Daoy (cell line): ENCODE results near the gene JPT1. TPM values are rescaled to one million over a fixed set of nuclear protein-coding genes. Genes with fewer than 3 reads are reported as not detected.
"Not testable (repeated sequence)": the region's sequence is repeated elsewhere in the genome, so short reads cannot be mapped to it uniquely, and the experiment has no call there.

Experiments
- DNase-seq: peaks from one replicate; pipeline ENCODE4 v3.0.0-alpha.2; 2015; ENCODE audit warnings: low read depth
- total RNA-seq: library from RNA; depleted of rRNA; stranded (reverse); fragments of >200 nt; shearing (Covaris generic); gene quantifications from 2 replicates; pipeline ENCODE4 v1.2.3, GENCODE V29; 2014; rRNA removed

JPT1 gene, protein sequence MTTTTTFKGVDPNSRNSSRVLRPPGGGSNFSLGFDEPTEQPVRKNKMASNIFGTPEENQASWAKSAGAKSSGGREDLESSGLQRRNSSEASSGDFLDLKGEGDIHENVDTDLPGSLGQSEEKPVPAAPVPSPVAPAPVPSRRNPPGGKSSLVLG
- 423 and 641 TPM in 2 replicates for total RNA-seq

DNA sequence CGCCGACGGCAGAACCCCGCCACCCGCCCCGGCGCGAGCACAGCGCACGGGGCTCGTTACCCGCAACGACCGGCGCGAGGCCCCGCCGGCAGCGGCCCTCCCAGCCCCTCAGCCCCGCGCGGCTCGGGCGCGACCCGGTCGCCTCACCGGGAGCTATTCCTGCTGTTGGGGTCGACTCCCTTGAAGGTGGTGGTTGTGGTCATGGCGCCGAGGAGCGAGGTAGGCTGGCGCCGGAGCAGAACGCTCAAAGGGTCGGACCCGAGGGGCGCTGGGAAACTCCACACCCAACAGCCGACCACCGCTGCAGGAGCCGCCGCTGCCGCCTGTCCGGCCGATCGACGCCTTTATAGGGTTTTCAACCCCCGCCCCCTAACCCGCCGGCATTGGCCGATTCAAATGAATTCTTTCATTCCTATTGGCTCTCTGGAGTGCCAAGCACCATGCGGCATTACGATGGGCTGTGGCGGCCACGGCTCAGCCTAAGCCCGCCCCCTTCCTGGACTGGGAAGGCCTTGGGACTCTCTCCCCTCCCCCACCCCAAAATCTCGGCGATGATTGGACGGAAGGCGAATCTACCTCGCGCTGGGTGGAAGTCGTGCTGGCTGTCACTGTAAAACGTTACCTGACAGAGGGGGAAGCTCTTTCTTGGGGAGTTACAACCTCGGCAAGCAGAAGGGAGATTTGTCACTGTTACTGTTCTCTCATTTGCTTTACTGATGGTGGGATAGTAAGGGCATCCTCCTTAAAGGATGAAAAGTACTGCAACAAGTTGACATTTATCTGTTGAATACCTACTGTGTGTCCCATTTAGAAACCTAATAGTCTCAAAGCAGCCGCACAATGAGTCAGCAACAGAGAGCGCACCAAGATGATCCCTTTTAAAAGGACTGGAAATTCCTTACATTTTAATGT lies at the start of gene JPT1:
JPT1 (minus strand) TSS at position 318 of the 912 bp plus-strand sequence; CDS start at position 203, 115 bp downstream.
- DNase-seq: peak; percentile 99

DNA sequence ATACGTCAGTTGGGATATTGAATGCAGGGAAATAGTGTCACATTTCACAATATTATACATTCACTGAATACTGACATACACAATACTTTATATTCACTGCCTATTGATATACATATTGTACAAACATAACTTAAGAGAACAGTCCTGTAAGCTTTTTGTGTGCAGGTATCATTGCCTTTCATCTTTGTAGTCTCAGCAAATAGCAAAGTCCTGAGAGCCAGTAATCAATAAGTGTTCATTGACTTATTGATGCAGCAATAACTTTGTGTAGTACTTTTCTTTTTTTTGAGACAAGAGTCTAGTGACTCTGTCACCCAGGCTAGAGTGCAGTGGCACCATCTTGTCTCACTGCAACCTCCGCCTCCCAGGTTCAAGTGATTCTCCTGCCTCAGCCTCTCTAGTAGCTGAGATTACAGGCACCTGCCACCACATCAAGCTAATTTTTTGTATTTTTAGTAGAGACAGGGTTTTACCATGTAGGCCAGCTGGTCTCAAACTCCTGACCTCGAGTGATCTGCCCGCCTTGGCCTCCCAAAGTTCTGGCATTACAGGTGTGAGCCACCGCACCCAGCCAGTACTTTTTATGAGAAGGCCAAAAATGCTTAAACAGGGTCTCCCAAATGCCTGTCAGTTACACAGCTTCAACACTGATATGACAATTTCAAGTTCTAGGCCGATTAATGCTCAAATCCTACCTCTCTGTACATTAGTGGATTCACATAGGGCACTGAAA lies 45.7 kb upstream of the JPT1 start:
- DNase-seq: no peak

DNA sequence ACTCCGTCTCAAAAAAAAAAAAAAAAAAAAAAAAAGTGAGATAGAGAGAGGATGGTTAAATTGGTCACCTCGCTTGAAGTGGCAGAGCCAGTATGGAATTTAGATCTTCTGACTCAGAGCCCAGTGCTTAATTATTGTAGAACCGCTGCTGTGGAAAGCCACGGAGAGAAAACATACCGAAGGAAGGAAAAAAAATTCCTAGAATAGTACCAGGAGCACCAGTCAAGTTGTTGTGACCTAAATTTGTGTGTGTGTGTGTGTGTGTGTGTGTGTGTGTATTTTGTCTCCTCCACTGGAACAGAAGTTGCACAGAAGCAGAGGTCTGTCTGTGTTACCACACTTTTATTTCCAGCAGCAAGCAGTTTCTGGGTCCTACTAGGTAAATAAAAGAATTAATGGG lies 40.6 kb upstream of the JPT1 start:
- peak; percentile 25 for DNase-seq

DNA sequence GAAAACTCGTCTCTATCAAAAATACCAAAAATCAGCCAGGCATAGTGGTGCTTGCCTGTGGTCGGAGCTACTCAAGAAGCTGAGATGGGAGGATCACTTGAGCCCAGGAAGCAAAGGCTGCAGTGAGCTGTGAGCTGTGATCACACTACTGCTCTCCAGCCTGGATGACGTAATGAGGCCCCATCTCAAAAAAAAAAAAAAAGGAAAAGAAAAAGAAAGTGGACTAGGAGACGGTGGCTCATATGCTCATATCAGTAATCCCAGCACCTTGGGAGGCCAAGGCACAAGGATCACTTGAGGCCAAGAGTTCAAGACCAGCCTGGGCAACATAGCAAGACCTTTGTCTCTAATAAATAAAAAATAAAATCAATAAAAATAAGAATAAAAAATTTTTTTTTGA lies 37.3 kb upstream of the JPT1 start:
- DNase-seq: peak; percentile 37

DNA sequence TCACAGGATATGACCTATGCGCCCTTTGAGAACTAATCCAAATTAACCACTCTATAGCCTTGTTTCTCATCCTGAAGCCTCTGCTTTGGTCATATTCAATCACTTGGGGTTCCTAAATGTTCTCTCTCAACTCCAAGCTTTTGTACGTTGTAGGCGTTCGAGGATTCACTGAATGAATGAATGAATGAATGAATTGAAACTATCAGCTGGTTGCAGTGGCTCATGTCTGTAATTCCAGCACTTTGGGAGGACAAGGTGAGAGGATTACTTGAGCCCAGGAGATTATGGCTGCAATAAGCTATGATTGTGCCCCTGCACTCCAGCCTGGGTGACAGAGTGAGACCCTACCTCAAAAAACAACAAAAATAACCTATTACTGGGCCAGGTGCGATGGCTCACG lies 34.3 kb upstream of the JPT1 start:
- DNase-seq: no peak

DNA sequence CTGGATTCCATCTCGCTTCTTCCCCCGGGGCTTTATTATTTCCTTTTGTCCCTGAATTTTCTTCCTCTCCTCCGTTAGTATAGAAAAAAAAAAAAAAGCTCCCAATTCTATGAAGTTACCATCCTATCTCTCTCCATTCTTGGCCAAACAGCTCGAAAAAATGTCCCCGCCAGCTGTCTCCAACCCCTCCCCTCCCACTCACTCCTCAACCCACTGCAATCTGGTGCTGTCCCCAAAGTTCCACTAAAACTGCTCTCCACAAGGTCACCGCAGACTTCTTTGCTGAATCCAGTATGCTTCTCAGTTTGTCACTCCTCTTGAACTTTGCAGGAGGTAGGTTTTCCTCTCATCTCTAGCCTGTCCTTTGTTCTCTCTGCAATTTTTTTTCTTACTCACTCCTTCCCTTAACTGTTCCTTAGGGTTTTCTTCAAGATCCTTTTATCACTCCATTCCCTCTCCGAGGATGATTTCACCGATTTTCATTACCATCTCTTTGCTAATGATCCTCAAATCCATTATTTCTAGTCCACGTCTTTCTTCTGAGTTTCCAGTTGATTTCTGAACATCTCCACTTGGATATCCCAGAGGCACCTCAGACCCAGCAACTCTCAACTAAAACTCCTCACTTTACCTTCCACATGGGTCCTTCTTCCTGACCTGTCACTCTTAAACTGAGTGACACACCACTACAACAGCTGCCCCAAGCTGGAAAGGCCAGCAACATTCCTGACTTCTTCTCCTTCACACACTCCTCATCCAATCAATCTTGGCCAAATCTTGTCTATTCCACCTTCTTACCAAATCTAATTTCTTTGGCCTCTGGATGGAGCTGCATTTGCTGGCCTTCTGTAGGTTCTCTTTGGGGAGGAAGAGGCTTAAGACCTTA lies 29.9 kb upstream of the JPT1 start:
- DNase-seq: no peak

DNA sequence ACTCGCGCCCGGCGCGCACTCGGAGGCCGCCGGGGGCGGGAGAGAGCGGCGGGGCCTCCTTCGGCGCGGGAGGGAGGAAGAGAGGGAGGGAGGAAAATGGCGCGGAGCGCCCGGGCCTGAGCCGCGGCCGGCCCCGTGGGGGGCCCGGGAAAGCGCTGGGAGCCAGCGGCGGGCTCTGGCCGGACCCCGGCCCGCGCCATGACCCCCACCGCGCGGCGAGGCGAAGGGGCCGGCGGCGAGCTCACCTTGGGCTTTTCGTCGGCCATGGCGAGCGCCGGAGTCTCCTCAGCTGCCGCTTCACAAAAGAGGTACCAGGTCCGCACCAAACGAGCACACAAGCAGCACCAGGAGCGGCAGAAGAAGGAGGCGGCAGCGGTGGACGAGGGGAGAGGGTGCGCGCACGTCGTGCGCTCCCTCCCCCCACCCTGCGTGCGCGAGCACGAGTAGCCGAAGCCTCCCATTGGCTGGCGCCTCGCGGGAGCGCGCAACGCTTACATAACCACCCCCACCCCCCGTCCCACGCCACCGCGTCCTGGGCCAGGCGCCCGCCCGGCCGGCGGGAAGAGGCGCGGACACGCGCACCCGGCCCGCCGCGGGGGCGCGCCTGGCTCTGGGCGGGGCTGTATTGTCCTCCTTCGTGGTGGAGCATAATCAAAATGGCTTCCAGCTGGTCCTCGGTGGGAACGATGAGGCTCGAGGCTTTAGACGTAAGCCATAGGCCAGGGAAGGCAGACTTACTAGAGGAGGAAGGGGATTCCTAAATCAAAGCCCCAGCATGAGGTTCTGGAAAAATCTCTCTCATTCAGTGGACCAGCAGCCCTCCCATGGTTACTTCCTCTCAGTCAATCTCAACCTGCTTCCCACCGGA lies 28.5 kb upstream of the JPT1 start, which contains the start of gene SUMO2:
SUMO2 (minus strand) TSS at position 391 of the 868 bp plus-strand sequence; CDS start at position 266, 125 bp downstream.
- DNase-seq: peak; percentile 97

DNA sequence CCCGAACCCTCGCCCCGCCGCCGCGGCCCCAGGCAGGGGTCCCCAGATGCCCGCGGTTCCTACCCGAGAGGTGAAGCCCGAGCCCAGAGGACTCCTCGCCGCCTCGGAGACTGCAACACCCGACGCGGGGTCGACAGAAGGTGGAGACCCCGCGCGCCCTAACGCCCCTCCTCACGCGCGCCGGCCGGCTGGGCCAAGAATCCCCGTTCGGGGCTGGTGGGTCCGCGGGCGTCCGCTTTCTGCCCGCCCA lies 27.9 kb upstream of the JPT1 start:
- no peak for DNase-seq

DNA sequence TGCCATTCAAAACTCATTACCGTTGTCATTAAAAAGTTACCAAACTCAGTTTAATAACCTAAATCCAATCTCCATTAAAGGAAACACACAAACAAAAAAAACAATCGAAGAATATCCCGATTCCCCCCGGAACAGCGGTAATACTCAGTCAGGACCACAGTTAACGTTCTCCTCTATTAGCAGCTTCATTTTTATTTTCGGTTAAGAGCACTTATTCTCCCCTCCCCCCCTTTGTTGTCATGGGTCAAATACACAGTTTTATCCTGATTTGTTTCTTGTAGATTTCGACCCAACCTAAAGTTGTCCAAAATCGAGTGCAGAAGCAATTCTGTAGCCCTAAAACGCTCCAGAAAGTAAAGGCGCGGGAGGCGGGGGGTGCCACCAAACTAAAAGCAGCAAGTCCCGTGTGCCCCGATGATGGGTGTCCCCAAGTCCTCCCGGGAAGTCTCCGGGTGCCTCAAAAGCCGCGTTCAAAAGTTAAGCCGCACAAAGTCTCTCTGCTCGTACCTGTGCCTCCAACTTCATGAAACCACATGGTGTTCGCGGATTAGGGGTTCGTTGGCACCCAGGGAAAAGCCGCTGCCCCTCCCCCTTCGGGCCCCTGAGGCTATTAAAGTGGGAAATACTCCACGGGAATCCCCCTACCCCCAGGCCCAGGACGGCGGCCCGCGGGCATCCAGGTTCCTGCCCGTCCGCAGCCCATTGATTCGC lies 27.5 kb upstream of the JPT1 start:
- DNase-seq: no peak

DNA sequence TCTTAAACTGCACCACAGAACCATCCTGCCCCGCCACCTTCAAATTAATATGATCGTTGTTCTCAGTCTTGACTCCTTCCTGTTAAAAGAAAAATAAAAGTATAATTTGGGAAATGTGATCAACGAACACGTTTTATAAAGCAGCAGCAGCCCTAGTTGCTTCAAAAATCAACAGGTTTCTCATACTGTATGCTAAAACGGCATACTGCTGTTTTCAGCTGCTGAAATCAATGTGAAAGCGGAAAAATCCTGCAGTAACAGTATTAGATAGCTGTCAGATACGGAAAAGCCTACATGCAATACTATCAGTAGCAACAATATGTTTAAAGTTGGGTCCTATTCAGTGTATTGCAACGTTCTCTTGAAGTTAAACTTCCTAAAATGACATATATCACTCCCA lies 26.8 kb upstream of the JPT1 start:
- DNase-seq: no peak

DNA sequence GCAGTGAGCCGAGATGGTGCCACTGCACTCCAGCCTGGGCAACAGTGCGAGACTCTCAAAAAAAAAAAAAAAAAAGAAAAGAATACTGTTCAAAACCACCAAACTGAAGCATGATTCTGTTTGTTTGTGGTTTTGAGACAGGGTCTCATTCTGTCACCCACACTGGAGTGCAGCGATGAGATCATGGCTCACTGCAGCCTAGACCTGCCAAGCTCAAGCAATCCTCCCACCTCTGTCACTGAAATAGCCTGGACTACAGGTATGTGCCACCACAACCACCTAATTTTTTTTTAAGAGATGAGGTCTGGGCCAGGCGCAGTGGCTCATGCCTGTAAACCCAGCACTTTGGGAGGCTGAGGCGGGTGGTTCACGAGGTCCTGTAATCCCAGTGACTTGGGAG lies 24.1 kb upstream of the JPT1 start:
- DNase-seq: no peak

DNA sequence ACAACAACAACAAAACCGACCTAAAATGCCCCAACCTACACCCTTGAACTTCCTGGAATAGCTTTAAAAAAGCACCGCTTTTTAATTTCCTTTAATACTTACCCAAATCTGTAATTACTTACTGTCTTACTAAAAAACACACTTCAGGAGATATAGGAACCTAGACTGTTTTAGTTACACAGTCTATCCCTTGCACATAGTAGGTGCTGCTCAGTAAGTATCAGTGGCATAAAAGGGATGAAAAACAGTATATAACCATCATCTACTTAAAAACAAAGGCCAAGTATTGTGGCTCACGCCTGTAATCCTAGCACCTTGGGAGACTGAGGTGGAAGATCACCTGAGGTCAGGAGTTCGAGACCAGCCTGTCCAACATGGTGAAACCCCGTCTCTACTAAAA lies 22.3 kb upstream of the JPT1 start:
- DNase-seq: no peak

DNA sequence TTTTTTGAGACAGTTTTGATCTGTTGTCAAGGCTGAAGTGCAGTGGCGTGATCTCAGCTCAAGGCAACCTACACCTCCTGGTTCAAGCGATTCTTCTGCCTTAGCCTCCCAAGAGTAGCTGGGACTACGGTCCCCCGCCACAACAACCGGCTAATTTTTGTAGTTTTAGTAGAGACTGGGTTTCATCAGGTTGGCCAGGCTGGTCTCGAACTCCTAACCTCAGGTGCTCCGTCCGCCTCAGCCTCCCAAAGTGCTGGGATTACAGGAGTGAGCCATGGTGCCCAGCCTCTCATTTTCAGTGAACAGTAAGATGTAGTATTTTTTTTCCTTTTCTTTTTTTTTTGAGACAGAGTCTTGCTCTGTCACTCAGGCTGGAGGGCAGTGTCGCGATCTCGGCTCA lies 20.7 kb upstream of the JPT1 start:
- DNase-seq: no peak

DNA sequence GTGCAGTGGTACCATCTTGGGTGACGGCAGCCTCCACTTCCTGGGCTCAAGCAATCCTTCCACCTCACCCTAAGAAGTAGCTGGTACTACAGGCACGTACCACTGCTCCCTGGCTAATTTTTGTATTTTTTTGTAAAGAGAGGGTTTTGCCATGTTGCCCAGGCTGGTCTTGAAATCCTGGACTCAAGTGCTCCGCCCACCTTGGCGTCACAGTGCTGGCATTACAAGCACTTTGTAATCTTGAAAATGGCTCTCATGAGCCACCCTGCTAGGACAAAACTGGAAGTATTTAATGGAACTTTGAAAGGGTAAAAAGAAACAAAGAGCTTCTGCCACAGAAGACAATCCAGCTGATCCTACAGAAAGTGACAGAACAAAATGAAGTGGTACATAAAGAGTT lies 19.2 kb upstream of the JPT1 start:
- DNase-seq: no peak

DNA sequence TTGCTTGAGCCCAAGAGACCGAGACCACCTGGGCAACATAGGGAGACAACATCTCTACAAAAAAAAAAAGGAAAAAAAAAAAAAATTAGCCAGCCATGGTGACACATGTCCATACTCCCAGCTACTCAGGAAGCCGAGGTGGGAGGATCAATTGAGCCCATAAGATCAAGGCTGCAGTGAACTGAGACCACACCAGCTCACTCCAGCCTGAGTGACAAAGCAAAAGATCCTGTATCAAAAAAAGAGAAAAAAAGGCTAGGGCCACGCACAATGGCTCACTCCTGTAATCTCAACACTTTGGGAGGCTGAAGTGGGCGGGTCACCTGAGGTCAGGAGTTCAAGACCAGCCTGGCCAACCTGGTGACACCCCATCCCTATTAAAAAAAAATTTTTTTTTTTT lies 14.7 kb upstream of the JPT1 start:
- DNase-seq: no peak

DNA sequence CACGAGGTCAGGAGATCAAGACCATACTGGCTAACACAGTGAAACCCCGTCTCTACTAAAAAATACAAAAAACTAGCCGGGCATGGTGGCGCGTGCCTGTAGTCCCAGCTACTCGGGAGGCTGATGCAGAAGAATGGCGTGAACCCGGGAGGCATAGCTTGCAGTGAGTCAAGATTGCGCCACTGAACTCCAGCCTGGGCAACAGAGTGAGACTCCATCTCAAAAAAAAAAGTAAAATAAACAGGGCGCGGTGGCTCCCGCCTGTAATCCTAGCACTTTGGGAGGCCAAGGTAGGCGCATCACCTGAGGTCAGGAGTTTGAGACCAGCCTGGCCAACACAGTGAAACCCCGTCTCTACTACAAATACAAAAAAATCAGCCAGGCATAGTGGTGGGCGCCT lies 10.3 kb upstream of the JPT1 start:
- not testable (repeated sequence) for DNase-seq

DNA sequence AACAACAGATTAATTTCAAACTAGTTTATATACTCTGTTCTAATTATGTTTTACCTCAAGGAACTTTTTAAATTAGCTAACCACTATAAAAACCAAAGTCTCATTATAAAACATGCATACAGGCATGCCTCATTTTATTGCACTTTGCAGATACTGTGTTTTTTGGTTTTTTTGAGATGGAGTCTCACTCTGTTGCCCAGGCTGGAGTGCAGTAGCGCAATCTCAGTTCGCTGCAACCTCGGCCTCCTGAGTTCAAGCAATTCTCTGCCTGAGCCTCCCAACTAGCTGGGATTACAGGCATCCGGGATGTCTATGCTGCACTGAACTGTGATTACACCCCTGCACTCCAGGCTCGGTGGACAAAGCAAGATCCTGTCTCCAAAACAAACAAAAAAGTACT lies 8.8 kb upstream of the JPT1 start:
- no peak for DNase-seq

DNA sequence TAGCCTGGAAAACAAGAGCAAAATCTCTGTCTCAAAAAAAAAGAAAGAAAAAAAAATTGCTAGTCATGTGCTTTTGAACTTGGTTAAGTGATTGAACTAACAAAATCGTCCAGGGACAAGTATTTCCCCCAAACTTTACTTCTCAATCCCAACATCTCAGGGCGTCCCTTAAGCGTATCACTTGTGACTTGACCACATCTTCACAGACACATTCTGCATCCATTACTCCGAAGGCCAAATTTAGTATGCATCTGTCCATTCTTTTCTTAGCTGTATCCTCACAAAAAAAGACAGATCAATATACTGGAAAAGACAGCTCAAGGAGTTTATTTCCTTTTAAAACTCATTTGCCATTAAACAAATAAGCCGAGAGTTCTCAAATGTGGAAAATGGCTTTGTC lies 5.9 kb upstream of the JPT1 start:
- DNase-seq: no peak

DNA sequence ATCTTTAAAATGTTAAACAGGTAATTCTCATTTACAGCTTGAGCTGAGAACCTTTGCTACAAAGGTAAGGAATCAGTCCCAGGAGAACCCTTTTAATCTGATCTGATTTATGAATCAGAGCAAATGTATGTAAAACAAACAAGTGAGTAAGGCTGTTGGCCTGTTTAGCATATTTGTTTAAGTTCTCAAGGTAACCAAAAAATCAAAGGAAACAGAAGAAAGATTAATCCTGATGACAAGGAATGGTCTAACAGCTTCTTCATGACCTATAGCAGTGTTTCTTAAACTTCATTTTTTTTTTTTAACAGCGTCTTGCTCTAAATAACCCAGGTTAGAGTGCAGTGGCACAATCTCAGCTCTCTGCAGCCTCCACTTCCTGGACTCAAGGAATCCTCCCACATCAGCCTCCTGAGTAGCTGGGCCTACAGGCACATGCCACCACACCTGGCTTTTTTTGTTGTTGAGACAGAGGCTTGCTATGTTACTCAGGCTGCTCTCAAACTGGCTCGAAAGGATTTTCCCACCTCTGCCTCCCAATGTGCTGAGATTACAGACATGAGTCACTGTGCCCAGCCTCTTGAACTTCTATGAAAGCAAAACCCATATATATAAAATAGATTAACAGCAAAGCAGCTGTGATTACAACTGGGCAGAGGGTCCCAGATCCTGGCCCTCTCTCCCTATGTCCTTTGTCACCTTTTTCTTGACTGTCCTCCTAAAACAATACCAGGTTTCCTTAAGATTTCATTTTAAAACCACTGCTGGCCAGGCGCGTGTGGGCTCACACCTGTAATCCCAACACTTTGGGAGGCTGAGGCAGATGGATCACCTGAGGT lies 5.1 kb upstream of the JPT1 start:
- peak; percentile 83 for DNase-seq
